ENCODE data around the gene KIF19.

- TF ChIP-seq EZH2 (IDR thresholded peaks at IDR 0.05; ENCODE audit: low read depth), result no peak
- TF ChIP-seq, protein P1, sequence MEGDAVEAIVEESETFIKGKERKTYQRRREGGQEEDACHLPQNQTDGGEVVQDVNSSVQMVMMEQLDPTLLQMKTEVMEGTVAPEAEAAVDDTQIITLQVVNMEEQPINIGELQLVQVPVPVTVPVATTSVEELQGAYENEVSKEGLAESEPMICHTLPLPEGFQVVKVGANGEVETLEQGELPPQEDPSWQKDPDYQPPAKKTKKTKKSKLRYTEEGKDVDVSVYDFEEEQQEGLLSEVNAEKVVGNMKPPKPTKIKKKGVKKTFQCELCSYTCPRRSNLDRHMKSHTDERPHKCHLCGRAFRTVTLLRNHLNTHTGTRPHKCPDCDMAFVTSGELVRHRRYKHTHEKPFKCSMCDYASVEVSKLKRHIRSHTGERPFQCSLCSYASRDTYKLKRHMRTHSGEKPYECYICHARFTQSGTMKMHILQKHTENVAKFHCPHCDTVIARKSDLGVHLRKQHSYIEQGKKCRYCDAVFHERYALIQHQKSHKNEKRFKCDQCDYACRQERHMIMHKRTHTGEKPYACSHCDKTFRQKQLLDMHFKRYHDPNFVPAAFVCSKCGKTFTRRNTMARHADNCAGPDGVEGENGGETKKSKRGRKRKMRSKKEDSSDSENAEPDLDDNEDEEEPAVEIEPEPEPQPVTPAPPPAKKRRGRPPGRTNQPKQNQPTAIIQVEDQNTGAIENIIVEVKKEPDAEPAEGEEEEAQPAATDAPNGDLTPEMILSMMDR (conservative IDR thresholded peaks at IDR 0.05), result no peak
These were observed 27.5 kb downstream of the KIF19 start for GRCh38 chr17:74353446-74354060.
